CD4-positive, alpha-beta T cell treated with Interleukin-12 subunit alpha and Interleukin-12 subunit beta, for 1 hour (primary cell): ENCODE results near the gene IPO9.

Experiments used
- DNase-seq: peaks from one replicate; pipeline ENCODE4 v3.0.0-alpha.2; 2020

IPO9 gene

GRCh38 chr1:201907621-201908020 is 78.7 kb downstream of the IPO9 start:
- DNase-seq = no peak

- DNase-seq = no peak
Measured at GRCh38 chr1:201911826-201912571, 83.0 kb downstream of the IPO9 start.

- no peak for DNase-seq
Measured at GRCh38 chr1:201912832-201913231, 83.9 kb downstream of the IPO9 start.

GRCh38 chr1:201914456-201915235 is 85.7 kb downstream of the IPO9 start:
- DNase-seq = no peak

GRCh38 chr1:201916649-201917249 is 87.8 kb downstream of the IPO9 start:
- DNase-seq = no peak

GRCh38 chr1:201917362-201918033 is 88.5 kb downstream of the IPO9 start:
- no peak for DNase-seq

- DNase-seq = no peak
Measured at GRCh38 chr1:201918343-201918742, 89.4 kb downstream of the IPO9 start.

GRCh38 chr1:201921952-201922558 is 93.1 kb downstream of the IPO9 start:
- DNase-seq = no peak

GRCh38 chr1:201925301-201925567 is 96.3 kb downstream of the IPO9 start:
- DNase-seq = no peak

GRCh38 chr1:201925981-201926645 is 97.2 kb downstream of the IPO9 start:
- no peak for DNase-seq

- no peak for DNase-seq
Measured at GRCh38 chr1:201928266-201928665, 99.3 kb downstream of the IPO9 start.

- no peak for DNase-seq
Measured at GRCh38 chr1:201930137-201930536, 101.2 kb downstream of the IPO9 start.

- no peak for DNase-seq
Measured at GRCh38 chr1:201930803-201931202, 101.8 kb downstream of the IPO9 start.
